NCI-H187 (cell line): Measurements from ENCODE around the gene ARHGAP25.

Source experiments
- DNase-seq, 2 experiments: peaks; one replicate each; lab custom pipeline; 2025; lab: John Stamatoyannopoulos, UW

ARHGAP25 gene

GRCh38 chr2:68863996-68864395, 129.4 kb downstream of the ARHGAP25 start:
- no peak for DNase-seq

GRCh38 chr2:68865108-68865507, 130.5 kb downstream of the ARHGAP25 start:
- DNase-seq: no peak

GRCh38 chr2:68870215-68870614, 135.6 kb downstream of the ARHGAP25 start:
- DNase-seq: no peak

- DNase-seq: no peak
These were observed 136.7 kb downstream of the ARHGAP25 start, which contains the start of gene BMP10 for GRCh38 chr2:68871159-68871764. BMP10 (minus strand) TSS chr2:68871397; CDS start chr2:68871358, 39 bp downstream.
